Ovary (tissue), 3 donors: ENCODE data around the gene C1QA.

Experiments used
- CTCF ChIP-seq, 3 donors: fragments of 450-650 bp in 2 of 3; fragments of 200-600 bp in 1 of 3; IDR thresholded peaks; one replicate each; pipeline versions ENCODE4 v1.5.1 to v1.8.0; 2016 to 2022; ENCODE audit warnings: antibody characterized with exemption in 3 of 3, mild to moderate bottlenecking in 1 of 3
- EP300 ChIP-seq: sonication (generic); formaldehyde crosslinking; IDR thresholded peaks from one replicate; pipeline ENCODE4 v1.6.1; 2017; ENCODE audit warnings: antibody characterized with exemption
- donor health status: DM: no; HTN: no; CAD: no.

GRCh38 chr1:22654692-22655091, 18.3 kb downstream of the C1QA start:
- TF ChIP-seq CTCF (IDR thresholded peaks at IDR 0.05) (no peak), EP300 (no peak)
